Activated CD4-positive, alpha-beta T cell treated with anti-CD3 and anti-CD28 coated beads, Interleukin-2, Interleukin-4, amounts not matched to agents 100 ng/mL and 50 ng/mL, durations not matched to agents 16 hours and 8 hours (primary cell): ENCODE results near the gene CSTPP1.
A peak's percentile ranks its signal among the peaks of the same experiment; 100 is the strongest.

Source experiments
- DNase-seq: peaks from one replicate; pipeline ENCODE4 v3.0.0-alpha.2; 2020; ENCODE audit warnings: low spot score

CSTPP1 gene

DNA sequence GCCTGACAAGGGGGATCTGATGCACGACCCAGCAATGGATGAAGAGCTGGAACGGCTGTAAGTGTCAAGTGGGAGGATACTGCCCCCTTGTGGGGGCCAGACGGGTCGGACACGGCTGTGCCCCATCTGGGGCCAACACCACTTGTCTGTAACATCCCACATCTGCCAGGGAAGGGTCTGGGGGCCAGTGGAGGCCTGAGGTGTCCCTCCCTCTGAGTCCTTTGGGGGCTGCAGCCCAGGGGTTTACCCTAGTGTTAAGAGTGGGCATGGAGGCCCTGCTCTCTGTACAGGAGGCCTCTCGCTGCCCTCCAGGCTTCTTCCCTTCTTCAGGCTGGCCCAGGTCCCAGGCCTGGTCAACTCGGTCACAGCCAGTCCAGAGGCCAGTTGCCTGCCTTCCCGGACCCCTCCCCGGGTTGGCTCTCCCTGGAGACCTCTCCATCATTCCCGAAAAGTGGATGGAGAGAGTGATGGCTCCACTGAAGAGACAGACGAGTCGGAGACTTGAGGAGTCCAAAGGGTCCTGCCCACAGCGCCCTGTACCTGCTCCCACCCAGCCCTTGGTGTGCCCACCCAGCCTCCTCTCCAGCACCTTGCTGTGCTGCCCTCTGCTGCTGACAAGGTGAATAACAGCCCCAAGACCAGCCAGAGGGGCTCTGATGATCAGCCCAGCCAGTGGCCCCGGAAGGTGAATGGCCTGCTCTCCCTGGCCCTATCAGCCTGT lies 224.7 kb downstream of the CSTPP1 start:
- DNase-seq = peak; percentile 55

DNA sequence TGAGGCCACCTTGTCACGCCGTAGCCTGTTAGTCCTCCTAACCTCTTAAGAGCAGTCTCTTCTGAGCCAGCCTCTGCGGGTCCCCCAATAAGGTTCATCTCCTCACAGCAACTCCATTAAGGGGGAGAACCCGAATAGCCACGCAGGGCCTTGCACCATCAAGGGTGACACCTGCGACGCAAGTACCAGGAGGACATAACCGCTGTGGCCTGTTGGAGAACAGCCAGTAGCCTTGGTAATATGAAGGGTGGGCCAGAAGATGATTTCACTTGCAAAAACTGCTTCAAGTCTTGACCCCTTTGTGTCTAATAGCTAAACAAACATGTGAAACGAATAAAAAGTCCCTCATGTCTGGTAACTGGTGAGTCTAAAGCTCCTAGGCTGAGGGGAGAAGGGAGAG lies 225.3 kb downstream of the CSTPP1 start:
- DNase-seq = no peak

- DNase-seq = no peak
These were observed 225.9 kb downstream of the CSTPP1 start for GRCh38 chr11:47162426-47162825.

- no peak for DNase-seq
These were observed 226.6 kb downstream of the CSTPP1 start for GRCh38 chr11:47163193-47163592.

DNA sequence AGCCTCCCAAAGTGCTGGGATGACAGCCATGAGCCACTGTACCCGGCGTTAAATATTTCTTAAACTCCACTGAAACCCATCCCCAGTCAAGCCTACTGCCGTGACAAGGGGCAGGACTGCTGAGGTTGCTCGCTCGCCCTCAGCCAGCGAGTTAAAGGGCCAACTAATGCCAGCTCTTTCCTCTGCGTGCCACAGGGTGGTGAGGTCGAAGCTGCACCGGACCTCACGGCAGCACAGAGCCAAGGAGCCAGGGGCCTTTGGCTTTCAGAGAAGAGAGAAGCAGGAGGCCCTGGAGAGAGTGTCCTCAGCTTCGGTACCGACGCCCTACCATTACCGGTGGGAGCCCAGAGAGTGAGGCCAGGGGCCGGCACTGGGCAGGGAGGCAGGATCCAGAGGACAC lies 227.3 kb downstream of the CSTPP1 start:
- DNase-seq = no peak

- no peak for DNase-seq
These were observed 227.8 kb downstream of the CSTPP1 start for GRCh38 chr11:47164321-47164720.

- no peak for DNase-seq
These were observed 228.8 kb downstream of the CSTPP1 start for GRCh38 chr11:47165253-47165840.

DNA sequence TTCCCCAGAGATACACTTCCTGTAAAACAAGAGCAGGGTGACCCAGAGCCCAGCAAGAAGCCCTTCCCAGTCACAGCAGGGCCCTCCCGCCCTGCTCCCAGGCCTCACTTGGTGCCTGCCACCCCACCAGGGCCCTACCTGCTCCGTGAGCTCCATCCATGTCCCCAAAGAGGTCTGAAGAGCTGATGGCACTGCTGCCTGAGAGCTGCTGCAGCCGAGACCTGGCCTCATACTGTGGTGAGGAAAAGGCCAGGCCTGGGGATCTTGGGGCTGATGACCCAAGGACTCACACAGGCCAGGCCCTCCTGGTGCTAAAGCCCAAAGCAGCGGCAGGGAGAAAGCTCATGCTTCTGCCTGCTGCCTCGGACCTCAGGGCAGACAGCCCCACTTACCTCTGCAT lies 229.8 kb downstream of the CSTPP1 start:
- DNase-seq = no peak

DNA sequence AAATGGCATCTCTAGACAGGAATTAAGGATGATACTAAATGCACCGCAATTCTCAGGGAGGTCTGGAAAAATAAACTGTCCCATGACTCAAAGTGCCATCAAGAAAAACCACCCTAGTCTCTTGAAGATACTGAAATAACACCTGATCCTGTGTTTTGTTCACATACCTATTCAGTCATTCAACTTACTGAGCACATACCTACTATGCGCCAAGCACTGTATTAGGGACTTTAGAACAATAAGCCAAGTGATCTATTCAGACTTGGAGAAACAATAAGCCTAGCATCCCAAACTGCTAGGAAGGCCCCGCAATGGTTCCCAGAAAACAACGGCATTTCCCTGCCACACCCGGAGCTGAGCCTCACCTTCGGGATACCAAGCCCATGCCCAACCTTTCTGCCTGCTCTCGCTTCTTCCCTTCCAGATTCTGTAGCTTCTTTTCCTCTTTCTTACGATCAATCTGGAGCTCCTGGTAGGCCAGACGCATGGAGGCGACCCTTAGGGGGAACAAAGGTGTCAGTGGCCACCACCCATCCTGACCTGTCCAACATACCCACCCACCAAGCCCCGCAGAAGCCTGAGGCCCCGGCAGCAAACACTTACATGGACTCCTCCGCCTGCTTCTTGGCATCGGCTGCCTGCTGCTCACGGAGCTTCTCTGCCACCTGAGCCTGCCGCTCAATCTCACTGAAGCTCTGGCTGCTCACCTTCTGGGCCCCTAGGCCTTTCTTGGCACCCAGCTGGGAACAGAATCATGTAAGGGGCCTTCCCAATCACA lies 234.7 kb downstream of the CSTPP1 start:
- DNase-seq = no peak

DNA sequence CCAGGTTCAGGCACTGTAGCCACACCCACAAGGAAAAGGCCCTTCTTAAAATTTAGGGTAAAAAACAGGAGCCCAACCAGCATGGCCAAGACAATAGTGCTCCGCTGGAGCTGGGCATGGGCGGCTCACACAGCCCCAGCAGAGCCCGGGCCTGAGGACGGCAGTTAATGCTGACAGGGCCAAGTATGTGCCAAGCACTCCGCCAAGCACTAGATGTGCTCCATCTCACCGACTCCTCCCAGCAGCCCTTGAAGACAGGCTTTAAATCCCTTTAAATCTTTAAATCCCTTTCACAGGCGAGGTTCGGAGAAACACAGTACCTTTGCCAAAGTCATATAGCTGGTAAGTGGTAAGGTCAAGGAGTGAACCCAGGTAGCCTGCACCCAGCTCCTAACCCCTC lies 235.3 kb downstream of the CSTPP1 start:
- no peak for DNase-seq

GRCh38 chr11:47172740-47173336 lies 236.3 kb downstream of the CSTPP1 start:
- DNase-seq = no peak

DNA sequence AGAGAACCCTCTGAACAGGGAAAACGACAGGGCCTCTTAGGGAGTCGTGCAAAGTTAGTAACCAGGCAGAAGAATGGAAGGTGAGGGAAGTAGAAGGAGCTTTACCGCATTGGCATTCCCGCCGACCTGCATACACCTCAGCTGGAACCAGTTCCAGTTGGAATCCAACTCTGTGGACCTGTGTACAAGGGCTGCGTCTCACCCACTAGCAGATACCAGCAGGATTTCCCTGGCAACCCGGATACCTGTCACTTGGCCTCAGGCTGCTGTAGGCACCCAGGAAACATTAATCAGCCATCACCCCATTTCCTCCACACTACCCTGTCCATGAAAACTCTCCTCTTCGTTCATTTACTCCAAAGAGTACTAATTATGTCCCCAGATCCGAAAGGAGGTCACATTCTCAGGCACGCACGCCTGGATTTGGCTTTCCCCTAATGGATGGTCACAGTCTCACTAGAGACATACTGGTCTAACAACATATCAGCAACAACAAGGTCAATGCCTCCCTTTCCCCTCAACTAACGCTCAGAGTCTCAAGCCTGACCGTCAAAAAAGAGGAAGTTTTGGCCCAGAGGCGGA lies 239.3 kb downstream of the CSTPP1 start:
- no peak for DNase-seq

DNA sequence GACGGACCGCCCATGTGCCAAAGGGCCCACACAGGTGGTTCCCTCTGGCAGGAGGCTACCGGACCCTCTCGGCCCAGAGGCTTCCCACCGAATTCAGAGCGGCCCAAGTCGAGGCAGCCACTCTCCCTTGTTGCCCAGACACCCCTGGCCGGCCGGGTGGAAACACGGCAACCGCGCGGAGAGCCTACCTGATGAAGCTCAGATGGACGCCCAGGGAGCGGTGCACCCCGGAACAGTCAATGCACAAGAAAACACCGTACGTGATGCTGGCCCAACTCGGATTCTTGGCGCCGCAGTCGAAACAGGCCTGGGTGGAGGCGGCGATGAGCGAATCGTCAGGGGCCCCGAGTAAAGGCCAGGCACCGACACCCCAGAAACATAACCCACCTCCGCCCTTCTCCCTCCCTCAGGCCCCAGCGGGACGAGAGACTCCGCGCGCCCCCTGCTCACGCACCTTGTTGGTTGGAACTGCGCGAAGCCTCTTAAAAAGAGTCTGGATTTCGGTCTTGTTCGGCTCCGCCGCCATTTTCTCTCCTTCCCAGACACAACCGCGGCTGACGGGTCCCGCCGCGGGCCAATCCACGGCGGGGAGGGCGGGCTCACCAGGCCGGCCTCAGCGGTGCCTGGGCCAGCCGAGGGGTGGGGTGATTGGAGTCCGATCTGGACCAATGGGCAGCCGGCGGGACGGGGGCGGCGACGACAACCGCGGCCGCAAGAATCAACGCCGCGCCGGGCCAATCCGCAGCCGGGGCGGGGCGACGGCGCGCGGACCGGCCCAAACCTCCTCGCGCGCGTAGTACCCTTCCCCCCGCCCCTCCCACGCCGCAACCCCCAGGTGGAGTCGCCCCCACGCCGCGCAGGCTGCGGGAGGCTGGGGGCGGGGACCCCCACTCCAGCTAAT lies 240.0 kb downstream of the CSTPP1 start, which contains the start of gene ARFGAP2:
ARFGAP2 (minus strand) TSS at position 552 of the 901 bp plus-strand sequence; CDS start at position 526, 26 bp downstream.
- peak; percentile 96 for DNase-seq

DNA sequence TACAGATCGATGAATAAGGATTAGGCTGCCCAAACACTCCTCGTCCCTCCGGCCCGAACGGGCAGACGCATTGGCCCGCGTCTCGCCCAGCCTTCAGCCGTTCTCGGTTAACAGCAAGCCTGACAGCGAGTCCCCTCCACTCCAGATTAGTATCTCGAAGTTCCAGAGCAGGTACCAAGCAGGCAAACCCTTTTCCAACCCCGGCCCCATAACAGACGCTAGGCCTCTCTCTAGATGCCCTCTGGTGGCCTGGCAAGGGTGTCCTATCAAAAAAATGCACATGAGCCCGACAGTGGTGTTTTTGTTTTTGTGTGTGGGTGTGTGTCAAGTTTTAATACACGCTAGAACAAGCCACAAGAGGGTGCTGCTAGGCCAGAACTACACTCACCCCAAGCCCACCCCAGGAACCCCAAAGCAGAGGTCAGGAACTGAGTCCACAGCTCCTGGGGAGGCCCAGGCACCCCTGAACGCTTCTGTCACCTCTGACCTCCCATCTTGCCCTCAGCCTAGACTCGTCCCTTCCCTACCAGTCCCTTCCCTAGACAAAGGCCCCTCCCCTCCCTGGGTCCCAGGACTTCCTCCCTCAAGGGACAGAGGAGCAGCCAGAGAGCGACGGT lies 240.8 kb downstream of the CSTPP1 start:
- peak; percentile 81 for DNase-seq

DNA sequence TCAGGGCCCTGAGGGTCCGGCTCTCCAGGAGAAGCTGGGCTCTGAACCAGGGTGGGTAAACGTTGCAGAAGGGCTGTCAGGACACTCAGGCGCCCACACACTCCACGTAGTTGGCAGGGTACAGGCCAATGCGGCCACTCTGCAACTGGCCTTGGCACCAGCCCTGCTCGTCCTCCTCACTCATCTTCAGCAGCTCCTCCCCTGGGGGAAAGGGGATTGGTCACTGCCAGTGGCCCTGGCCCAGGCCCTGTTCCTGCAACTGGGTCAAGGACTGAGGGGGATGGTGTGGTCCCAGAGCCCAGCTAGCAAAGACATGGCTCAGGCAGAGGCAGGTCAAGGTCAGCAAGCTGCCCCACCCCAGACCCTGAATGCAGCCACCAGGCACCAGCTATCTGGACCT lies 241.3 kb downstream of the CSTPP1 start:
- DNase-seq = no peak

- DNase-seq = no peak
These were observed 241.8 kb downstream of the CSTPP1 start for GRCh38 chr11:47178316-47178715.

DNA sequence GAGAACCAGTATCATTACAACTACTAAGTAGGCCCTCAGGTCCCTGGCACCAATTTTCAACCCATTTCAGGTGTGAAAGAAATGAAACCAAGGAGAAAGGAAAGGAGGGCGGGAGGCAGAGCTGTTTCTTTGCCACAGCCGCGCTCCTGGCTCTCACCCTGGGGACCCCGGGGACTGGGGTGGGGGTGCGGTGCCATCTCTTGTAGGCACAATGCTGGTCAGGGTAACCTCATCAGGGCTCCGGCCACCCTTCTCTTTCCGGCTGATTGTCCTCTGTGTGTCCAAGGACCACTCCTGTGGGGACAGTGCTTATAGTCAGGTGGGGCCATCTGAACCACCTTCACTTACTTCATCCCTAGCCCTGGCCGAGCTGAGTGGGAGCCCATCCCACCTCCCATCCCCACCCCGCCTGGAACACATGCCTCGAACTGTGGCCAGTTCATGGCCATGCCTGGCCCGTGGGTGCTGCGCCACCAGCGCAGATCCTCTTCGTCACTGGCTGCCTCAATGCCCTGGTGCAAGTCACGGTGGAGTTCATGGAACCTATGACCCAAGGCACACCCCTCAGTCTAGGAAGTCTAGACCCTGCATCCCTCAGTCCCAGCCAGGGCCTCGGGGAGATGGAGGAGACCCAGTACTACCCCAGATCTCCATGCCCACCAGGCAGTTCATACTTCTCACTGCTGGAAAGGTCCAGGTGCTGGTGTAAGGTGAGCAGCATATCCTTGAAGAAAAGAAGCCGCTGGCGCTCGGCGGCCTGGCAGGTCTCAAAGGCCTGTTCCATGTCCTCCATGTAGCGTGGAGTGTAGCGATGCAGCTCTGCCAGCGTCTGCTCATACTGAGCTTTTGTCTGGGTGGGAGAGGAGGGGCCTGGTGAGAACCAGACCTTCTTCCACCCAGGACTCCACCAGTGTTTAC lies 242.4 kb downstream of the CSTPP1 start:
- no peak for DNase-seq

DNA sequence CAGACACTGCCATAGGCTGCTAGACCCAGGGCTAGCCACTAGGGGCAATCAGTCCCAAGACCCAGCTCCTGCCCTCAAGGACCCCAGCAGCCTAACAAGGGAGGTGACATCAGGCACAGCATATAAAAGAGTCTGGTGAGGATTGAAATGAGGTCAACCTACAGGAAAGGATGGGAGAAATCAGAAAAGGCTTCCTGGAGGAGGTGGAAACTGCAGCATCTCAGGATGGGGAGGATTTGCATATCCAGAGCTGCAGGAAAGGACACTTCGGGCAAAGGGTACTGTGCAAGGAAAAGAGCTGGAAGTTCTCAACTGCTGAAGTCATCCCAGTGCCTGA lies 243.1 kb downstream of the CSTPP1 start:
- peak; percentile 60 for DNase-seq

- no peak for DNase-seq
These were observed 243.6 kb downstream of the CSTPP1 start for GRCh38 chr11:47180006-47180787.
